Right kidney (tissue), 1 donor: ENCODE measurements around the gene NOC2L.

Experiments used
- DNase-seq: peaks from one replicate; pipeline ENCODE4 v3.0.0-alpha.2; 2016

NOC2L gene

DNA sequence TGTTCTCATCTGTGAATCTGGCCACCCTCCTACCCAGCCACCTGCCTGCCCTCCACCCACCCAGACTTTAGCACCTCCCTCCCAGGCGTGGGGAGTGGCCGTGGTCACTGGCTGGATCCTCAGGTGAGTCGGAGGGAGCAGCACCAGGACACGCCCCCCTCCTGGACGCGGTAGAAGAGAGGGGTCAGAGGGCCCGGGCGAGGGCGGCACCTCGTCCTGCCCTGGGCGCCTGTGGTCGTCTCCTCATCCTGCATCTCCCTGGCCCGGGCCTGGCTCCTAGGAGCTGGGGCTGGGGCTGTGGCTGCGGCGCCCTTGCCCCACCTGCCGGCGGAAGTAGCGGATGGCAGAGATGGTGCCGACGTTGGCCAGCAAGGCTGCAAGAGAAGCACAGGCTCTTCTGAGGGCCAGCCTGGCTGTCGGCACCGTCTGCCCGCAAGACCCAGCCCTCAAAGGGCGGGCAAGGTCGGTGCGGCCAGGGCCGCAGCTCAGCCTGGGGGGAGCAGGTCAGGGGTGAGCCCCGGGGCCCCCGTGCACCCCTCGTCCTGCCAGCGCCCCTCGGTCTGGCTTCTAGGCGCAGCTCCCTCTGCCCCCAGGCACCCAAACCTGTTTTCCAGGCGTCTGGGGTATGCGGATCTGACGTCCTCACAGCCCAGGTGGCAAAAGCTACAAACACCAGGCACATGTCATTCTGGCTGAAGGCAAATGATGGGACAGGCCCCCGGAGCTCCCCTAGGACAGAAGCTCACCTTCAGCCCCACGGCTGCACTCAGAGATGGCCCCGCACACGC is 17.0 kb upstream of the NOC2L start:
- peak; percentile 74 for DNase-seq

- DNase-seq: no peak
Measured at GRCh38 chr1:975365-975764, 16.3 kb upstream of the NOC2L start.

GRCh38 chr1:974687-975328 is 15.8 kb upstream of the NOC2L start:
- no peak for DNase-seq

GRCh38 chr1:974293-974640 is 15.2 kb upstream of the NOC2L start:
- no peak for DNase-seq

DNA sequence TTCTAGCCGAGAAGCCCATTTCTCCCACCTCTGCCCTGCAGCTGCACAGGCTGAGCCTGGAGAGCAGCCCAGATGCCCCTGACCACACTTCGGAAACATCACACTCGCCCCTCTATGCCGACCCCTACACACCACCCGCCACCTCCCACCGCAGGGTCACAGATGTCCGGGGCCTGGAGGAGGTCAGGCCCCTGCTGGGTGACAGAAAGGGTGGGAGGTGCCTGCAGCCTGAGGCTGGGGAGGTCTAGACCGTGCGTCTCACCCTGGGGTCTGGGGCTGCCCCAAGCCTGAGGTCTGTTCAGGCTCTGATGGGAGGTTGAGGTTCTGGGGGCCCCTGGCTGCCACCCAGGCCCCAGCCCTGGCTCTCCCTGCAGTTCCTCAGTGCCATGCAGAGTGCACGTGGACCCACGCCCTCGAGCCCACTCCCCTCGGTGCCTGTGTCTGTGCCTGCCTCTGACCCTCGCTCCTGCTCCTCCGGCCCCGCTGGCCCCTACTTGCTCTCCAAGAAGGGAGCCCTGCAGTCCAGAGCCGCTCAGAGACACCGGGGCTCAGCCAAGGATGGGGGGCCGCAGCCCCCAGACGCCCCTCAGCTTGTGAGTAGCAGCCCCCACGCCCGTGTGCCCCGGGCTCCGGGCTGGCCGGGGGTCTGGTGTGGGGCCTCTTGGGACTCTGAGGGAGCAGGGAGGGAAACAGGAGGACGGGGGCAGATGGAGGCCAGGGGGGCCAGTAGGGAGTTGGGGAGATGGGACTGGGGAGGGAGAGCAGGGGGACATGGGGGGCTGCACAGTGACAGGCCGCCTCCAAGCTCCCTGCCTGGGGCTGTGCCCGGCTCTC is 14.6 kb upstream of the NOC2L start:
- DNase-seq: no peak

GRCh38 chr1:972726-973458 is 13.8 kb upstream of the NOC2L start:
- no peak for DNase-seq

- no peak for DNase-seq
Measured at GRCh38 chr1:971751-972506, 12.9 kb upstream of the NOC2L start.

GRCh38 chr1:970973-971730 is 12.1 kb upstream of the NOC2L start:
- no peak for DNase-seq

DNA sequence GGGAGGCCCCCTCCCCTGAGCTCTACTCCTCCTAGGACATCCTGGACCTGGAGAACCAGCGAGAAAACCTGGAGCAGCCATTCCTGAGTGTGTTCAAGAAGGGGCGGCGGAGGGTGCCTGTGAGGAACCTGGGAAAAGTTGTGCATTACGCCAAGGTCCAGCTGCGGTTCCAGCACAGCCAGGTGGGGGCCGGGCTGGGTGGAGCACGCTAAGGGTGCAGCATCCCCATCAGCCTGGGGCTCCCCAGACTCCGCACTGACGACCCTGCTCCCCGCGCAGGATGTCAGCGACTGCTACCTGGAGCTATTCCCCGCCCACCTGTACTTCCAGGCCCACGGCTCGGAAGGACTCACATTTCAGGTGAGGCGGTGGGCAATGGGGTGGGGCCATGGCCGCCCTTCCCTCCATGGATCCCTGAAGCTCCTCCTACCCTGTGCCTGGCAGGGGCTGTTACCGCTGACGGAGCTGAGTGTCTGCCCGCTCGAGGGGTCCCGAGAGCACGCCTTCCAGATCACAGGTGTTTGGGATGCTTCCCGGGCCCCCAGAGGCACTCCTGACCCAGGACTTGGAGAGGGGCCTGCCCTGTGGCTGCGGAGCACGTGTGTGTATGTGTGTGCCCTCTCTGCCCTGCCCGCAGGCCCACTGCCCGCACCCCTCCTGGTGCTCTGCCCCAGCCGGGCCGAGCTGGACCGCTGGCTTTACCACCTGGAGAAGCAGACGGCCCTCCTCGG is 11.4 kb upstream of the NOC2L start:
- no peak for DNase-seq

DNA sequence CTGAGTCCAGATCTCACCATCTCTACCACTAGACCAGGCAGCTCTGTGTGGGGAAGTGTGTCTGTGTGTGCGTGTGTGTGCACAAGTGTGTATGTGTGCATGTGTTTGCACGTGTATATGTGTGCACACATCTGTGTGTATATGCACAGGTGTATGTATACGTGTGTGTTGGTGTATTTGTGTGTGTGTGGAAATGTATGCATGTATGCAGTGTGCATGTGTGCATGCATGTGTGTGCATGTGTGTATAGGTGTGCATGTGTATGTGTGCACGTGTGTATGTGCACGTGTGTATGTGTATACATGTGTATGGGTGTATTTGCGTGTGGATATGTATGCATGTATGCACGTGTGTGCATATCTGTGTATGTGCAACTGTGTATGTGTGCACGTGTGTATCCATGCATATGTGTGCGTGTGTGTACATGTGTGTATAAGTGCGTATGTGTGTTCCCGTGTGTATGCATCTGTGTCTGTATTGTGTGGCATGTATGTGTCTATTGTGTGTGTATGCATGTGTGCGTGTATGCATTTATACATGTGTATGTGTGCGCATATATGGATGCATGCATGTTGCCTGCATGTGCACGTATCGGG is 10.3 kb upstream of the NOC2L start:
- DNase-seq: no peak

- DNase-seq: no peak
Measured at GRCh38 chr1:967466-968343, 8.6 kb upstream of the NOC2L start.

DNA sequence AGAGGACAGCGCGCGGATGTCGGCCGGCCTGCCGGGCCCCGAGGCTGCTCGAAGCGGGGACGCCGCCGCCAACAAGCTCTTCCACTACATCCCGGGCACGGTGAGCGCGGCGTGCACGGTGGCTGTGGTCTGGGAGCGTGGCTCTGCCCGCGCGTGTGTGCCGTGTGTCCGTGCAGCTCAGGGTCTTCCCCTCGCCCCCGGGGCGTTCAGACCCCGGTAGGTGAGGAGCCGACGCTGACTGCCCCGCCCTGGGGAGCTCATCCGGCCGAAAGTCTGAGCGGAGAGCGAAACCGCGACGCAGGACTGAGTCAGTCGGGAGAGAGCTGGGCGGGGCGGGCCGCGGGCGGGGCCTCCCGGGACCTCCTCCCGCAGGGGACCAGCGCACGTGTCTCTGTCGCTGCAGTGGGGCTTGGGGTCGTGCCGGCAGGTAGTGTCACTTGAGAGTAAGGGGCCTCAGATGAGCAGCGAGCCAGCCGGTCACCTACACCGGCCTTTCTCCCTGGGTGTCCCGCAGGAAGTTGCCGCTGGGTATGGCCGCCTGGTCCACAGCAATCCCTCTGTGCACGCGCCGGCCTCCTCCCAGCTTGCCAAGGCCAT is 7.7 kb upstream of the NOC2L start:
- DNase-seq: peak; percentile 75

- DNase-seq: no peak
Measured at GRCh38 chr1:966135-966703, 7.2 kb upstream of the NOC2L start, which contains the start of gene PLEKHN1. PLEKHN1 (plus strand) TSS chr1:966482; CDS start chr1:966532, 50 bp downstream.

DNA sequence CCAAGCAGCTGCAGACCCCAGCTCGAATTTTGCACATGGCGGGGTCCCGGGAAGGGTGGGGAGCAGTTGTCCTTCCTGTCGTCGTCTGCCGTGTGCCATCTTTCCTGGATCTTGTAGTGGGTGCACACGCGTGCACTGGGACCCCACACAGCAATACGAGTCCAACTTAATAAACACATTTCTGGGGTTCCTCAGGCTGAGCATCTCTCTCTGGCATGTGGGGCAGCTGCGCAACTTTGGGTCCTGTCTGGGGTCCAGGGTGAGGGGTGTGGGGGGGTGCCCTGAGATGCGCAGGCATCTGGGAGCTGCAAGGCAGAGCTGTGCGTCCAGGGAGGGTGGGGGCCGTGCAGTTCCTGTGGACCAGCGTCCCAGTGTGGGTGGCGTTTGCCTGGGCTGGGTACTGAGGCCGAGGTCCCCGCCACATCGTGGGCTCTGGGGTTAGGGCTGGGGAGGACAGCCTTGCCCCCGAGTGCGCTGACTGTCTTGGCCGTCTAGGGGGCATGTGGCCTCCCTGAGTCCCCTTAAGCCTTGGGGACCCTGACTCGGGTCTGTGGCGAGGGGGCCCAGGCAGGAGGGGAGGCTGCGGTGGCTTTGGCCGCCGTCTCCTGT is 6.6 kb upstream of the NOC2L start:
- DNase-seq: no peak

- DNase-seq: no peak
Measured at GRCh38 chr1:964691-965525, 5.9 kb upstream of the NOC2L start.

DNA sequence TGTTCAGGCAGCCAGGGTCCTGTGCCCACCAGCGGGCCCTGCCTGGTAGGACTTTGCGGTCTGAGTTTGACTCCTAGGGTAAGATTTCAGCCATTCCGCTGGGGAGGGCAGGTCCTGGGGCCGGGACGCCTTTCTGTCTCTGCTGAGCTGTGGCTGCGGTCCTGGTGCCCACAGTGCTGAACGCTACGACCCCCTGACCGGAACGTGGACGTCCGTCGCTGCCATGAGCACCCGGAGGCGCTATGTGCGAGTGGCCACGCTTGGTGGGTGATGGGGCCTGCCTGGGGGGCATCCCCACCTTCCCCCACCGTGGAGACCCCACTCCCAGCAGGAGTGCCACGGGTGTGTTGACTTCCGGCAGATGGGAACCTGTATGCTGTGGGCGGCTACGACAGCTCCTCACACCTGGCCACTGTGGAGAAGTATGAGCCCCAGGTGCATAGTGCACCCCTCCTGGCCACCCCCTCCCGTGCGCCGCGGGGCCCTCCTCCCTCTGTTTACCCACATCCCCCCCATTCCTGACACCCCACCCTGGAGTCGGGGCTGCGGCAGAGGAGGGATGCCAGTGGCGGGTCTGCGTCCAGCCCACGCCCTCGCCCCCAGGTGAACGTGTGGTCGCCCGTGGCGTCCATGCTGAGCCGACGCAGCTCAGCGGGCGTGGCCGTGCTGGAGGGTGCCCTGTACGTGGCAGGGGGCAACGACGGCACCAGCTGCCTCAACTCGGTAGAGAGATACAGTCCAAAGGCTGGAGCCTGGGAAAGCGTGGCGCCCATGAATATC is 4.9 kb upstream of the NOC2L start:
- DNase-seq: no peak
